OCI-LY7 (cell line): ENCODE data around the gene ACTL7B. TPM values are rescaled to one million over a fixed set of nuclear protein-coding genes. Genes with fewer than 3 reads are reported as not detected.

Experiments
- BruUV-seq: library from RNA; stranded (reverse); fragments of 400-500 nt; replicated peaks from 2 replicates; lab custom pipeline; 2021; lab: Mats Ljungman, UMichigan
- CTCF ChIA-PET: fragments of 300-600 bp; sonication (Branson Sonifier 250); formaldehyde crosslinking; loops from one replicate; lab custom pipeline; 2022; ENCODE audit warnings: antibody characterized with exemption; ENCODE audit not compliant: unreplicated experiment; lab: Charles Lee
- POLR2A ChIA-PET: fragments of 300-600 bp; sonication (Branson Sonifier 250); formaldehyde crosslinking; loops from one replicate; lab custom pipeline; 2022; ENCODE audit warnings: antibody characterized with exemption; lab: Charles Lee
- DNase-seq: peaks from one replicate; pipeline ENCODE4 v3.0.0-alpha.2; 2015; ENCODE audit warnings: low spot score
- H2AFZ ChIP-seq: fragments of 200-600 bp; sonication (generic), shearing (Covaris generic); 2 replicates; pipeline ENCODE4 v1.6.1; 2014; ENCODE audit warnings: mild to moderate bottlenecking, antibody characterized with exemption, low read length, moderate library complexity
- H3K27ac ChIP-seq: fragments of 200-600 bp; sonication (generic); 2 replicates; pipeline ENCODE4 v1.5.1; 2014; ENCODE audit warnings: mixed run types, low read depth, mild to moderate bottlenecking, moderate library complexity, low read length, inconsistent platforms; ENCODE audit not compliant: poor library complexity, severe bottlenecking
- H3K36me3 ChIP-seq: fragments of 200-600 bp; sonication (generic); 2 replicates; pipeline ENCODE4 v1.6.1; 2014; ENCODE audit warnings: mild to moderate bottlenecking, antibody characterized with exemption, low read length, moderate library complexity, mixed read lengths; ENCODE audit not compliant: insufficient read depth
- H3K4me1 ChIP-seq: fragments of 200-600 bp; sonication (generic); 2 replicates; pipeline ENCODE4 v1.5.1; 2014; ENCODE audit warnings: mild to moderate bottlenecking, low read length; ENCODE audit not compliant: insufficient read depth, poor library complexity, severe bottlenecking
- H3K4me2 ChIP-seq: fragments of 200-600 bp; sonication (generic); 2 replicates; pipeline ENCODE4 v1.6.1; 2014; ENCODE audit warnings: mild to moderate bottlenecking, low read length
- H3K4me3 ChIP-seq: fragments of 200-600 bp; sonication (generic); 2 replicates; pipeline ENCODE4 v1.5.1; 2014; ENCODE audit warnings: mild to moderate bottlenecking, low read depth, low read length; ENCODE audit not compliant: poor library complexity, severe bottlenecking
- H3K79me2 ChIP-seq: fragments of 200-600 bp; sonication (generic); 2 replicates; pipeline ENCODE4 v1.6.1; 2016; ENCODE audit warnings: low read depth, mild to moderate bottlenecking, low read length, moderate library complexity, mixed read lengths; ENCODE audit not compliant: insufficient read depth
- H3K9me2 ChIP-seq: fragments of 200-600 bp; sonication (generic); 2 replicates; pipeline ENCODE4 v1.6.1; 2016; ENCODE audit warnings: mild to moderate bottlenecking, low read length, mixed read lengths; ENCODE audit not compliant: insufficient read depth
- H3K9me3 ChIP-seq: fragments of 200-600 bp; sonication (generic); 2 replicates; pipeline ENCODE4 v1.6.1; 2014; ENCODE audit warnings: mild to moderate bottlenecking, mixed run types, low read length, mixed read lengths
- H4K20me1 ChIP-seq: fragments of 200-600 bp; sonication (generic); 2 replicates; pipeline ENCODE4 v1.6.1; 2014; ENCODE audit warnings: mild to moderate bottlenecking, antibody characterized with exemption, low read length, moderate library complexity, mixed read lengths; ENCODE audit not compliant: insufficient read depth
- CTCF ChIP-seq: fragments of 200-600 bp; sonication (generic); conservative IDR thresholded peaks from 2 replicates; pipeline ENCODE4 v1.5.1; 2014; ENCODE audit warnings: mild to moderate bottlenecking, antibody characterized with exemption, low read length, moderate library complexity, mixed read lengths
- EZH2phosphoT487 ChIP-seq: fragments of 200-600 bp; sonication (generic); IDR thresholded peaks from 2 replicates; pipeline ENCODE4 v1.6.1; 2018; ENCODE audit warnings: low read depth, borderline replicate concordance, mild to moderate bottlenecking, mixed run types, antibody characterized with exemption, low read length, moderate library complexity, mixed read lengths
- intact Hi-C: fragments of 100-400 bp; cut with micrococcal nuclease; formaldehyde crosslinking; loops from one replicate; pipeline ENCODE4 v1.10.0; 2022; ENCODE audit not compliant: unreplicated experiment
- total RNA-seq, 2 experiments: library from RNA; depleted of rRNA in 1 of 2; stranded (reverse); fragments of >200 nt in 1 of 2; shearing (Covaris generic) in 1 of 2; gene quantifications; 2 replicates each; pipeline ENCODE4 v1.2.3, GENCODE V29; 2014 to 2022

Gene ACTL7B
- total RNA-seq, 2 experiments from 2014 or later: not detected

GRCh38 chr9:108838017-108838416 lies 17.8 kb downstream of the ACTL7B start:
- no peaks in the 10 kb centered on the region for H3K79me2 ChIP-seq
- no TSS peak for BruUV-seq
- DNase-seq: no peak
- H4K20me1 ChIP-seq: no peaks in the 10 kb centered on the region
- no peak overlapping the region for H3K4me3 ChIP-seq
- H2AFZ ChIP-seq: no peak overlapping the region
- no peaks in the 10 kb centered on the region for H3K4me1 ChIP-seq
- H3K27ac ChIP-seq: no peak overlapping the region
- ChIA-PET CTCF (no interaction called here), POLR2A (no interaction called here)
- no peak overlapping the region for H3K4me2 ChIP-seq
- H3K36me3 ChIP-seq: no peaks in the 10 kb centered on the region
- intact Hi-C loops: no loop called here
- H3K9me2 ChIP-seq: no peaks in the 10 kb centered on the region
- TF ChIP-seq EZH2phosphoT487: no peak
- no peak for TF ChIP-seq CTCF
- H3K9me3 ChIP-seq: no peaks in the 10 kb centered on the region

GRCh38 chr9:108837530-108837929 lies 18.3 kb downstream of the ACTL7B start:
- no peak overlapping the region for H3K27ac ChIP-seq
- no peaks in the 10 kb centered on the region for H4K20me1 ChIP-seq
- H3K4me2 ChIP-seq: no peak overlapping the region
- POLR2A ChIA-PET: no interaction called here
- no TSS peak for BruUV-seq
- H3K36me3 ChIP-seq: no peaks in the 10 kb centered on the region
- no peak for TF ChIP-seq EZH2phosphoT487
- no peak for TF ChIP-seq CTCF
- no peaks in the 10 kb centered on the region for H3K79me2 ChIP-seq
- no peak overlapping the region for H2AFZ ChIP-seq
- no peaks in the 10 kb centered on the region for H3K9me2 ChIP-seq
- CTCF ChIA-PET: no interaction called here
- no peaks in the 10 kb centered on the region for H3K9me3 ChIP-seq
- intact Hi-C loops: no loop called here
- H3K4me3 ChIP-seq: no peak overlapping the region
- no peak for DNase-seq
- no peaks in the 10 kb centered on the region for H3K4me1 ChIP-seq

GRCh38 chr9:108836781-108837180 lies 19.0 kb downstream of the ACTL7B start:
- BruUV-seq: no TSS peak
- no peak for DNase-seq
- Histone ChIP-seq H3K79me2 (no peaks in the 10 kb centered on the region), H4K20me1 (no peaks in the 10 kb centered on the region), H3K4me2 (no peak overlapping the region), H2AFZ (no peak overlapping the region), H3K4me3 (no peak overlapping the region), H3K4me1 (no peaks in the 10 kb centered on the region), H3K9me3 (no peaks in the 10 kb centered on the region), H3K27ac (no peak overlapping the region), H3K36me3 (no peaks in the 10 kb centered on the region), H3K9me2 (no peaks in the 10 kb centered on the region)
- POLR2A ChIA-PET: no interaction called here
- TF ChIP-seq CTCF: no peak
- no peak for TF ChIP-seq EZH2phosphoT487
- CTCF ChIA-PET: no interaction called here
- intact Hi-C loops: no loop called here
